Calu3 (cell line): Measurements from ENCODE around the gene SV2A. TPM values are rescaled to one million over a fixed set of nuclear protein-coding genes. Genes with fewer than 3 reads are reported as not detected.

Experiments used
- BruUV-seq: library from RNA; stranded (reverse); fragments of 400-500 nt; replicated peaks from 2 replicates; lab custom pipeline; 2021; lab: Mats Ljungman, UMichigan
- CTCF ChIA-PET: fragments of 300-600 bp; sonication (Branson Sonifier 250); formaldehyde crosslinking; loops from one replicate; lab custom pipeline; 2022; ENCODE audit warnings: antibody characterized with exemption; lab: Charles Lee
- DNase-seq: peaks from one replicate; pipeline ENCODE4 v3.0.0; 2022
- H3K27ac Mint-ChIP-seq: one replicate; pipeline ENCODE4 v1.8.0; 2022; ENCODE audit warnings: mixed read lengths; ENCODE audit not compliant: unreplicated experiment
- H3K27me3 Mint-ChIP-seq: one replicate; pipeline ENCODE4 v1.8.0; 2022; ENCODE audit warnings: mixed read lengths; ENCODE audit not compliant: unreplicated experiment
- H3K36me3 Mint-ChIP-seq: one replicate; pipeline ENCODE4 v1.8.0; 2022; ENCODE audit warnings: mild to moderate bottlenecking, moderate library complexity, mixed read lengths; ENCODE audit not compliant: insufficient read depth, unreplicated experiment
- H3K4me1 Mint-ChIP-seq: one replicate; pipeline ENCODE4 v1.8.0; 2022; ENCODE audit warnings: mild to moderate bottlenecking, low read depth, mixed read lengths; ENCODE audit not compliant: unreplicated experiment
- H3K4me3 Mint-ChIP-seq: one replicate; pipeline ENCODE4 v1.8.0; 2022; ENCODE audit warnings: mild to moderate bottlenecking, low read depth, moderate library complexity, mixed read lengths; ENCODE audit not compliant: unreplicated experiment
- H3K9me3 Mint-ChIP-seq: one replicate; pipeline ENCODE4 v1.8.0; 2022; ENCODE audit warnings: low read depth, mixed read lengths; ENCODE audit not compliant: unreplicated experiment
- CTCF ChIP-seq: fragments of 200-600 bp; IDR thresholded peaks from one replicate; pipeline ENCODE4 v1.8.0; 2022; ENCODE audit warnings: antibody characterized with exemption; ENCODE audit not compliant: unreplicated experiment
- intact Hi-C: fragments of 100-400 bp; cut with micrococcal nuclease; formaldehyde crosslinking; loops from one replicate; pipeline ENCODE4 v1.10.0; 2022; ENCODE audit not compliant: unreplicated experiment
- total RNA-seq: library from RNA; stranded (reverse); gene quantifications from 2 replicates; pipeline ENCODE4 v1.2.3, GENCODE V29; 2022

The SV2A gene
- total RNA-seq, 1 experiment from 2014 or later = 0.12 TPM

- no peak for DNase-seq
- peaks cover 53% of the 10 kb centered on the region for H3K4me1 Mint-ChIP-seq
- TF ChIP-seq CTCF = no peak
- peaks cover 69% of the 10 kb centered on the region for H3K36me3 Mint-ChIP-seq
- peak overlapping the region; percentile 77 for H3K27ac Mint-ChIP-seq
- no peaks in the 10 kb centered on the region for H3K27me3 Mint-ChIP-seq
- H3K4me3 Mint-ChIP-seq = peak overlapping the region; percentile 91
- intact Hi-C loops = no loop called here
- BruUV-seq = no TSS peak
- CTCF ChIA-PET = interaction anchor here (1.0 kb wide), 1 partner anchor 40 kb away, joined by 4 read pairs; a partner anchor contains a TSS
- H3K9me3 Mint-ChIP-seq = no peaks in the 10 kb centered on the region
Measured at GRCh38 chr1:149928401-149928724, 10.7 kb upstream of the SV2A start.

GRCh38 chr1:149927563-149928400, 10.1 kb upstream of the SV2A start, which contains the start of gene SF3B4:
TSS of gene SF3B4 (minus strand) at chr1:149927803. CDS start at chr1:149927759, 44 bp downstream.
- peak within 1 kb of the TSS; percentile 77 for H3K27ac Mint-ChIP-seq
- intact Hi-C loops = no loop called here
- peaks cover 69% of the 10 kb centered on the region for H3K36me3 Mint-ChIP-seq
- BruUV-seq = TSS peak; percentile 98
- H3K27me3 Mint-ChIP-seq = no peaks in the 10 kb centered on the region
- TF ChIP-seq CTCF = no peak
- H3K4me3 Mint-ChIP-seq = peak within 1 kb of the TSS; percentile 91
- CTCF ChIA-PET = interaction anchor here (1.0 kb wide), 1 partner anchor 40 kb away, joined by 4 read pairs; a partner anchor contains a TSS
- H3K9me3 Mint-ChIP-seq = no peaks in the 10 kb centered on the region
- peaks cover 53% of the 10 kb centered on the region for H3K4me1 Mint-ChIP-seq
- DNase-seq = peak; percentile 97

- intact Hi-C loops = no loop called here
- Mint-ChIP-seq H3K36me3 (peaks cover 63% of the 10 kb centered on the region), H3K9me3 (no peaks in the 10 kb centered on the region), H3K4me1 (peaks cover 50% of the 10 kb centered on the region), H3K27ac (peak overlapping the region; percentile 77), H3K27me3 (no peaks in the 10 kb centered on the region), H3K4me3 (peak overlapping the region; percentile 91)
- no TSS peak for BruUV-seq
- DNase-seq = no peak
- CTCF ChIA-PET = no interaction called here
- TF ChIP-seq CTCF = no peak
Measured at GRCh38 chr1:149927056-149927562, 9.5 kb upstream of the SV2A start.

GRCh38 chr1:149926296-149926695, 8.7 kb upstream of the SV2A start:
- intact Hi-C loops = no loop called here
- Mint-ChIP-seq H3K27ac (no peak overlapping the region), H3K4me3 (peak overlapping the region; percentile 91), H3K4me1 (peaks cover 42% of the 10 kb centered on the region), H3K36me3 (peaks cover 62% of the 10 kb centered on the region), H3K27me3 (no peaks in the 10 kb centered on the region), H3K9me3 (no peaks in the 10 kb centered on the region)
- TSS peak; percentile 55 for BruUV-seq
- no peak for TF ChIP-seq CTCF
- DNase-seq = no peak
- CTCF ChIA-PET = no interaction called here
